ENCODE data around the gene PRSS22. TPM values are rescaled to one million over a fixed set of nuclear protein-coding genes. Genes with fewer than 3 reads are reported as not detected.

PRSS22 gene
- total RNA-seq, 1 donor from 2014 or later = 42.5 TPM

DNA sequence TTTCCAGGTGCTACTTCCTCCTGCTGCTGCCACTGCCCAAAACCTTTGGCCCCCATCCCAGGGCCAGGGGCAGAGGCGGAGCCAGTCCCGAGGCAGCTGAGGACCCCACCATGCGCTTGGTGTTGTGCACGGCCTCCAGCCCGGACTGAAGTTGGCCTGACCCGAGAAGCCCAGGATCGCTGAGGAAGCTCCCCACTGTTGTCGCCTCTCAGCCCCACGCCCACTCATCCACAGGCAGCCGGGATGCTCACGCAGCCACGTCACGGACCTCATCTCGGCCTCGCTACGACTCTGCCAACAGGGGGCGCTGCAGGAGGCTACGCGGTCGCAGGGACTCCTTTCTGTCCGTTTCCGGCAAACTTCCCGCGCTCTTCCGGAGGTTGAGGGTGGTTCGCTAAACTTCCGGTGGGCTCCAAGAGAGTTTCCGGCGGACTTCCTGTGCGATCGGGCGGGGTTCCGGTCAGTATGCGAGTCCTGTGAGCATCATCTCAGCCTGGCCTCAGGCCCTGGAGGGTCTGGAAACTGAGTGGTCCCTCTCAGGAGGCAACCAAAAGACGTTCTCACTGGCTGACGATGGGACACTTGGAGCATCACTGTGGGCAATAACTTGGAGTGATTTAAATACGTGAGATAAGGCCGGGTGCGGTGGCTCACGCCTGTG, 15.5 kb downstream of the PRSS22 start:
- H3K36me3 Mint-ChIP-seq = no peaks in the 10 kb centered on the region
- no peak overlapping the region for H3K27ac Mint-ChIP-seq
- no peak overlapping the region for H3K4me3 Mint-ChIP-seq
- DNase-seq (ENCODE audit: extremely low spot score, unreplicated experiment) = peak; percentile 73
- TF ChIP-seq, protein P1, sequence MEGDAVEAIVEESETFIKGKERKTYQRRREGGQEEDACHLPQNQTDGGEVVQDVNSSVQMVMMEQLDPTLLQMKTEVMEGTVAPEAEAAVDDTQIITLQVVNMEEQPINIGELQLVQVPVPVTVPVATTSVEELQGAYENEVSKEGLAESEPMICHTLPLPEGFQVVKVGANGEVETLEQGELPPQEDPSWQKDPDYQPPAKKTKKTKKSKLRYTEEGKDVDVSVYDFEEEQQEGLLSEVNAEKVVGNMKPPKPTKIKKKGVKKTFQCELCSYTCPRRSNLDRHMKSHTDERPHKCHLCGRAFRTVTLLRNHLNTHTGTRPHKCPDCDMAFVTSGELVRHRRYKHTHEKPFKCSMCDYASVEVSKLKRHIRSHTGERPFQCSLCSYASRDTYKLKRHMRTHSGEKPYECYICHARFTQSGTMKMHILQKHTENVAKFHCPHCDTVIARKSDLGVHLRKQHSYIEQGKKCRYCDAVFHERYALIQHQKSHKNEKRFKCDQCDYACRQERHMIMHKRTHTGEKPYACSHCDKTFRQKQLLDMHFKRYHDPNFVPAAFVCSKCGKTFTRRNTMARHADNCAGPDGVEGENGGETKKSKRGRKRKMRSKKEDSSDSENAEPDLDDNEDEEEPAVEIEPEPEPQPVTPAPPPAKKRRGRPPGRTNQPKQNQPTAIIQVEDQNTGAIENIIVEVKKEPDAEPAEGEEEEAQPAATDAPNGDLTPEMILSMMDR (conservative IDR thresholded peaks at IDR 0.05) = peak; percentile 66
- peaks cover 24% of the 10 kb centered on the region for H3K27me3 Mint-ChIP-seq
- no peaks in the 10 kb centered on the region for H3K4me1 Mint-ChIP-seq (ENCODE audit: unreplicated experiment)
- H3K9me3 Mint-ChIP-seq = no peaks in the 10 kb centered on the region

DNA sequence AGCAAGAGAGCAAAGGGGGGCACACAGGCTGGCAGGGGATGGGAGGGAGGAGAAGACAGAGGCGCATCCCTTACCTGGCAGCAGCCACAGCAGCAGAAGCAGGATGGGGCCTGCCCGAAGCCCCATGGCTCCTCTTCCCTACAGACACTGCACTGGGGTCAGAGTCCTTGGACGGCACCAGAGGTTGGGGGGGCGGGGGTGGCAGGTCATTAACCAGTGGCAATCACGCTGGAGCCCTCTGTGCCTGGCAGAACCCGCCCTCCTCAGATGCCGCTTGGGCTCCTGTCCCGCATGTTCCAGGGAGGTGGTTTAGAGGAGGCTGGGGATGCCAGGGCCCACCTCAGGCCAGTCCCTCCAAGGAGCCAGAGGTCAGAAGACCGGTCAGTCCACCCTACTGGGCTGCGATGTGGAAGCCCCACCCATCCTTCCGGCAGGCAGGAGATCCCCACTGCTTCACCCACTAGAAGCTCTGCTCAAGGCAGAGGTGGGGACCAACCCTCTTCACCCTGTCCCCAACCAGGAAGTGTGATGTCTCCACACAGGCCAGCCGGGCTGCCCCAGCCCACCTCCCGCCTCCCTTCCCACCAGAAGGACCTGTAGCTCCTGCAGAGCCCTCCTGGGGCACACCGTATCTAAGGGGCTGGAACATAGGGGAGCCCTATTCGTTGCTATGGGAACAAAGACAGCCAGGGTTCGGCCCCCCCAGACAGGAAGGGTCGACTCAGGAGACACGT, 16.2 kb downstream of the PRSS22 start:
- no peak overlapping the region for H3K4me3 Mint-ChIP-seq
- no peak for DNase-seq (ENCODE audit: extremely low spot score, unreplicated experiment)
- no peak overlapping the region for H3K27ac Mint-ChIP-seq
- TF ChIP-seq, protein P1 (conservative IDR thresholded peaks at IDR 0.05) = no peak
- peaks cover 31% of the 10 kb centered on the region for H3K27me3 Mint-ChIP-seq
- no peaks in the 10 kb centered on the region for H3K36me3 Mint-ChIP-seq
- H3K4me1 Mint-ChIP-seq (ENCODE audit: unreplicated experiment) = no peaks in the 10 kb centered on the region
- no peaks in the 10 kb centered on the region for H3K9me3 Mint-ChIP-seq

DNA sequence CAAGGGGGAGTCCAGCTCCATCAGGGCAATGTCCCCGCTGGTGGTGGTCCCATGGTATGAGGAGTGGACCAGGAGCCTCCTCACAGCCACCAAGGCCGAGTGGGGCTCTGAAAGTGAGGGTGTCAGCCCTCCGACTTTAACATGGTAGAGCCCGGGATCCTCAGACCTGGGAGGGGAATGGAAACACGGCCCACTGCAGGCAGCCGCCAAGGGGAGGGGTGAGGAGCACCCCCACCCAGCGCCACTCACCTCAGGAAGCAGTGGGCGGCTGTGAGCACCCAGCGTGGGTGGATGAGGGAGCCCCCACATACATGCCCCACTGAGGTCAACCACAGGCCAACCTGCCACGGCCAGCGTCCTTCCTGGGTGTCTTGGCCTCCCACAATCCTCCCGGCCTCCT, 17.1 kb downstream of the PRSS22 start:
- Mint-ChIP-seq H3K36me3 (no peaks in the 10 kb centered on the region), H3K4me3 (no peak overlapping the region)

DNA sequence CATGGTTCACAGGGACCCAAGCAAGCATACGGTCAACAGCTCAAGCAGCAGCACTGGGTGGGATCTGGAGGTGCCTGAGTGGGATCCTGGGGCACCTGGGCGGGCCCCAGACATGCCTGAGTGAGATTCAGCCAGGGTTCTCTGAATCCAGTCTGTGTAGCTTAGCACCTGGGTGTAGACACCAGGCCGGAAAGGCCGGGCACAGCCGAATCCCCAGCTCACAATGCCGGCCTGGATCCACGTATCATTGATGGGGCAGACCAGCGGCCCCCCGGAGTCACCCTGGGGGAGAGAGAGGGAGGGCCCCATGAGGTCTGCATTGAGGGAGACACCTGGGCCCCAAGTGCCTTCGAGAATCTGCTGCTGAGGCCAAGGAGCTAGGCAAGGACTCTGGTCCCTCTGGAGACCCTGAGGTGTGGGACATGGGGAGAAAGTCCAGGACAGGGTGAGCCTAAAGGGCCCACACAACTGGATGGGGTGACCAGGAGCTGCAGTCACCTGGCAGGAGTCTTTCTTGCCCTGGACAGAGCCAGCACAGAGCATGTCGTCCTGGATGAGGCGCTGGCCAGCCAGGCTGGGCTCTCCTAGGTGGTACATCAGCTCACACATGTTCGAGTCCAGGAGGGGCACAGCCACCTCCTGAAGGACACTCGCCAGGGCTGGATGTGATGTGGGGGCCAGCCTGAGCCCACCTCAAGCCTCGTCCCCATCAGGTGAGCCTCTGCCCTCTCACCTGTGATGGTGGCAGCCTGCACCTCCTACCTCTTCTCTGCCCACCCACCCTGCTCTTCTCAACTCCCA, 18.1 kb downstream of the PRSS22 start:
- DNase-seq (ENCODE audit: extremely low spot score, unreplicated experiment) = no peak
- Mint-ChIP-seq H3K27ac (no peak overlapping the region), H3K4me1 (ENCODE audit: unreplicated experiment) (no peaks in the 10 kb centered on the region), H3K9me3 (no peaks in the 10 kb centered on the region), H3K27me3 (peaks cover 31% of the 10 kb centered on the region), H3K36me3 (no peaks in the 10 kb centered on the region), H3K4me3 (no peak overlapping the region)
- TF ChIP-seq, protein P1 (conservative IDR thresholded peaks at IDR 0.05) = no peak

More for the DNA sequence above, 17.1 kb downstream of the PRSS22 start:
- DNase-seq (ENCODE audit: extremely low spot score, unreplicated experiment) = no peak
- no peaks in the 10 kb centered on the region for H3K4me1 Mint-ChIP-seq (ENCODE audit: unreplicated experiment)
- H3K27ac Mint-ChIP-seq = no peak overlapping the region
- TF ChIP-seq, protein P1 (conservative IDR thresholded peaks at IDR 0.05) = no peak
- peaks cover 35% of the 10 kb centered on the region for H3K27me3 Mint-ChIP-seq
- H3K9me3 Mint-ChIP-seq = no peaks in the 10 kb centered on the region

DNA sequence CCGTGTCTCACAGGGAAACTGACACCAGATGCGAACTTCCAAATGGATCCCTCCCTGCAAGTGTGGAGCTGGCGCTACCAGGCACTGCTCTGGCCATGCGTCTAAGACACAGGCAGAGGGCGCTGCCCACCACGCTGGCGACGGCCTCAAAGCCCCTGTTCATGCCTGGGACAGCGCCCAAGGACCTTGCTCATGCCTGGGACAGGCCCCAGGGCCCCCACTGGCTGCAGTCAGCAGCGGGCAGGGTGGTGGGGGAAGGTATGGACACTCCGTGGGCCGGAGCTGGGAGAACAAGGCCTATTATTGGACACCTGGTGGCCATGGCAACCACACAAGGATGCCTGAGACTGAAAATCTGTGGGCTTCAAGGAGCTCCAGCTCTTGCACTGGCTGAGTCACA, 19.0 kb downstream of the PRSS22 start:
- Mint-ChIP-seq H3K27ac (peak overlapping the region; percentile 55), H3K36me3 (no peaks in the 10 kb centered on the region), H3K4me3 (no peak overlapping the region), H3K4me1 (ENCODE audit: unreplicated experiment) (no peaks in the 10 kb centered on the region), H3K9me3 (no peaks in the 10 kb centered on the region), H3K27me3 (peaks cover 33% of the 10 kb centered on the region)
- TF ChIP-seq, protein P1 (conservative IDR thresholded peaks at IDR 0.05) = peak; percentile 87
- DNase-seq (ENCODE audit: extremely low spot score, unreplicated experiment) = no peak

All from type B pancreatic cell (in vitro differentiated cells).